ENCODE measurements around the gene ZFP92. TPM values are rescaled to one million over a fixed set of nuclear protein-coding genes. Genes with fewer than 3 reads are reported as not detected.

Gene ZFP92
- total and polyA plus RNA-seq, 2 of the 8 experiments (the other 6 are each of a cell fraction or from before 2014, with no cell fraction given): 0.14 to 0.41 TPM

DNA sequence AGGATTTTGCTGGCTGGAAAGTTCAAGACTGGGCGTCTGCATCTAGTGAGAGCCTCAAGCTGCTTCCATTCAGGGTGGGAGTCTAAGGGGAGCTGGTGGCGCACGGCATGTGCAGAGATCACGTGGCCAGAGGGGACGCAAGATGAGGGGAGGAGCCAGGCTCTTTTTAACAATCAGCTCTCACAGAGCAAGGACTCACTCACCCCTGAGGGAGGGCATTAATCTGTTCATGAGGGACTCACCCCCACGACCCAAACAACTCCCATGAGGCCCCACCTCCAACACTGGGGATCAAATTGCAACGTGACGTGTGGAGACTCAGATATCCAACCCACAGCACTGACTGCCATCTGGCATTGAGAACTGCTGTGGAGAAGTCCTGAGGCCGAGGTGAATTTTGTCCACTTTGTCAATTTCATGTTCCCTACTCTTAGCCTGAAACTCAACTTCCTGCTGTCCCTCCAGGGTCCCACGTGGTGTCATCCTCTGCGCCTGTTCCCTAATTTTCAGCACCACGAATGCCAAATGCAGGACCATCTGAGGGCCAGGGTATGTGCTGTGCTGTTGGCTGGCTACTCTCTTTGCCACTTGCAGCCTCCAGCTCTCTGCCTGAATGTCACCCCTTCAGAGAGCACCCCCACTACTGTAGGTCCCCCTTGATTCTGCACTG is 5.6 kb downstream of the ZFP92 start:
- Histone ChIP-seq H2BK15ac (ENCODE audit: low read length) (no peak overlapping the region), H3K9ac (replicated peaks in 1 of 4; ENCODE audit: extremely low read depth in 1 of 4, low read depth in 3 of 4, low read length in 3 of 4) (no peak overlapping the region), H3K27me3 (replicated peaks in 1 of 4; ENCODE audit: control insufficient read depth in 3 of 4, extremely low read depth in 1 of 4, insufficient read depth in 3 of 4, low read length in 3 of 4) (peaks cover 4 to 9% (median 7%) of the 10 kb centered on the region in 4 experiments; a peak in 6 of 7 replicates), H3K4me1 (replicated peaks in 1 of 4; ENCODE audit: control insufficient read depth in 3 of 4, insufficient read depth in 4 of 4, low read length in 3 of 4) (0 out of 7 replicates have a peak, but pooled peaks cover 0 to 4% (median 2%) of the 10 kb centered on the region in 4 experiments), H3K9me3 (ENCODE audit: insufficient read depth in 2 of 2, low read depth in 1 of 2, low read length in 1 of 2) (no peaks in the 10 kb centered on the region), H3K79me2 (ENCODE audit: control insufficient read depth in 1 of 2, insufficient read depth in 2 of 2, low read length in 2 of 2) (no peaks in the 10 kb centered on the region), H3K79me1 (ENCODE audit: low read depth, low read length) (no peaks in the 10 kb centered on the region), H4K5ac (ENCODE audit: insufficient read length, low read depth, low read length) (no peak overlapping the region), H3K23ac (ENCODE audit: insufficient read length) (no peak overlapping the region), H2BK12ac (ENCODE audit: low read depth, low read length) (no peak overlapping the region), H3K36me3 (ENCODE audit: control insufficient read depth in 2 of 4, insufficient read depth in 4 of 4, low read length in 3 of 4) (no peaks in the 10 kb centered on the region), H3K4me2 (ENCODE audit: insufficient read depth in 1 of 2, low read depth in 2 of 2, low read length in 2 of 2) (no peak overlapping the region), H2AK5ac (ENCODE audit: low read depth, low read length) (no peak overlapping the region), H3K18ac (ENCODE audit: extremely low read depth, low read length) (no peak overlapping the region), H3K14ac (ENCODE audit: insufficient read length) (no peak overlapping the region), H2BK120ac (replicated peaks; ENCODE audit: low read depth, low read length) (no peak overlapping the region), H3K56ac (replicated peaks; ENCODE audit: insufficient read length, low read depth, low read length) (no peak overlapping the region), H3K27ac (ENCODE audit: low read depth, low read length) (no peak overlapping the region), H3K23me2 (ENCODE audit: low read depth, low read length) (no peaks in the 10 kb centered on the region), H4K8ac (ENCODE audit: extremely low read depth, insufficient read depth, low read length) (no peak overlapping the region; the same call in 1 of the 2 replicates), H3K4ac (replicated peaks; ENCODE audit: insufficient read length, low read depth, low read length) (no peak overlapping the region), H2AFZ (ENCODE audit: low read length) (no peak overlapping the region), H3K4me3 (ENCODE audit: extremely low read depth in 1 of 4, insufficient read depth in 2 of 4, low read depth in 3 of 4, low read length in 4 of 4) (no peak overlapping the region), H4K20me1 (replicated peaks in 1 of 2; ENCODE audit: control insufficient read depth in 1 of 2, insufficient read depth in 2 of 2, low read length in 2 of 2) (no peaks in the 10 kb centered on the region), H2BK5ac (ENCODE audit: low read depth, low read length) (no peak overlapping the region), H2BK20ac (ENCODE audit: low read length) (no peak overlapping the region), H4K91ac (replicated peaks; ENCODE audit: insufficient read length, low read length) (no peak overlapping the region)
- ChIA-PET CTCF (ENCODE audit: partially characterized antibody) (interaction anchor here (0.6 to 0.8 kb wide), 2 partner anchors 18 to 1196 kb away, joined by 3 read pairs; no protein-coding TSS in a partner anchor), POLR2A (ENCODE audit: partially characterized antibody) (no interaction called here)
- no peak for DNase-seq (ENCODE audit: low read depth in 1 of 2, low spot score in 2 of 2)
- TF ChIP-seq, protein P1, sequence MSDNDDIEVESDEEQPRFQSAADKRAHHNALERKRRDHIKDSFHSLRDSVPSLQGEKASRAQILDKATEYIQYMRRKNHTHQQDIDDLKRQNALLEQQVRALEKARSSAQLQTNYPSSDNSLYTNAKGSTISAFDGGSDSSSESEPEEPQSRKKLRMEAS (IDR thresholded peaks at IDR 0.05): 0 out of 2 replicates have a peak, but pooled peaks have one; percentile 12
- TF ChIP-seq, protein P2, sequence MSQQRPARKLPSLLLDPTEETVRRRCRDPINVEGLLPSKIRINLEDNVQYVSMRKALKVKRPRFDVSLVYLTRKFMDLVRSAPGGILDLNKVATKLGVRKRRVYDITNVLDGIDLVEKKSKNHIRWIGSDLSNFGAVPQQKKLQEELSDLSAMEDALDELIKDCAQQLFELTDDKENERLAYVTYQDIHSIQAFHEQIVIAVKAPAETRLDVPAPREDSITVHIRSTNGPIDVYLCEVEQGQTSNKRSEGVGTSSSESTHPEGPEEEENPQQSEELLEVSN (IDR thresholded peaks at IDR 0.05): peak; percentile 57; the same call in 1 of the 2 replicates
- no peak for TF ChIP-seq EP300 (IDR thresholded peaks at IDR 0.05; ENCODE audit: borderline replicate concordance in 1 of 2, low read depth in 2 of 2, low read length in 2 of 2)
- 72% methylated on average over 12 of the region's 12 CpGs; no CpG with 5 or more reads in 1 of the 2 experiments for WGBS, 2 experiments (ENCODE audit: extremely low coverage in 1 of 2, insufficient coverage in 1 of 2, insufficient read length in 1 of 2, insufficient replicate concordance in 2 of 2, low coverage in 1 of 2, low lambda C conversion rate in 2 of 2, missing lambda C conversion rate in 1 of 2)
- FAIRE-seq: peak; percentile 72

Data from H1 (cell line).